Panc1 (cell line): ENCODE data around the gene SMAD6. TPM values are rescaled to one million over a fixed set of nuclear protein-coding genes. Genes with fewer than 3 reads are reported as not detected.

Experiments
- ATAC-seq: fragments of 200-7000 bp; cut with Tn5 transposase; 2 replicates; pipeline ENCODE4 v1.9.1; 2020; ENCODE audit warnings: mild to moderate bottlenecking, moderate library complexity
- BruUV-seq: library from RNA; stranded (reverse); fragments of 400-500 nt; replicated peaks from 2 replicates; lab custom pipeline; 2021; lab: Mats Ljungman, UMichigan
- CTCF ChIA-PET: fragments of 300-600 bp; sonication (Branson Sonifier 250); formaldehyde crosslinking; loops from one replicate; lab custom pipeline; 2022; ENCODE audit warnings: antibody characterized with exemption; lab: Charles Lee
- POLR2A ChIA-PET: fragments of 300-600 bp; sonication (Branson Sonifier 250); formaldehyde crosslinking; loops from one replicate; lab custom pipeline; 2022; ENCODE audit warnings: antibody characterized with exemption; lab: Charles Lee
- DNase-seq: peaks from one replicate; pipeline ENCODE4 v3.0.0-alpha.2; 2010; ENCODE audit warnings: low read depth, low spot score
- H3K27ac ChIP-seq: 2 replicates; pipeline ENCODE4 v1.5.1; 2011; ENCODE audit warnings: mild to moderate bottlenecking, low read length, inconsistent platforms
- H3K27me3 ChIP-seq: fragments of 200-500 bp; sonication (Bioruptor generic); 2 replicates; pipeline ENCODE4 v1.6.0; 2014; ENCODE audit warnings: low read length, inconsistent platforms; ENCODE audit not compliant: control insufficient read depth, insufficient read depth
- H3K36me3 ChIP-seq: fragments of 200-500 bp; sonication (Bioruptor generic); 2 replicates; pipeline ENCODE4 v1.5.1; 2014; ENCODE audit warnings: inconsistent platforms, mild to moderate bottlenecking, low read length, moderate library complexity; ENCODE audit not compliant: control insufficient read depth, insufficient read depth
- H3K4me1 ChIP-seq: 2 replicates; pipeline ENCODE4 v1.5.1; 2011; ENCODE audit warnings: inconsistent platforms, mild to moderate bottlenecking, low read length, moderate library complexity; ENCODE audit not compliant: control insufficient read depth, insufficient read depth
- H3K4me3 ChIP-seq, 2 experiments: 2 replicates each; pipeline ENCODE4 v1.5.1; 2011 to 2012; ENCODE audit warnings: low read depth in 2 of 2, low read length in 2 of 2, mild to moderate bottlenecking in 2 of 2, inconsistent platforms in 1 of 2, moderate library complexity in 1 of 2
- H3K9me3 ChIP-seq: fragments of 200-500 bp; sonication (Bioruptor generic); 2 replicates; pipeline ENCODE4 v1.5.1; 2014; ENCODE audit warnings: low read depth, mild to moderate bottlenecking, inconsistent platforms, low read length, moderate library complexity; ENCODE audit not compliant: control insufficient read depth, insufficient read depth
- POLR2AphosphoS5 ChIP-seq: IDR thresholded peaks from 2 replicates; pipeline ENCODE4 v1.6.1; 2012; ENCODE audit warnings: mild to moderate bottlenecking, low read depth, low read length, moderate library complexity
- SIN3A ChIP-seq: IDR thresholded peaks from 2 replicates; pipeline ENCODE4 v1.6.1; 2012; ENCODE audit warnings: low read depth, mild to moderate bottlenecking, low read length, moderate library complexity, borderline replicate concordance; ENCODE audit not compliant: insufficient read depth
- TCF7L2 ChIP-seq: IDR thresholded peaks from 2 replicates; pipeline ENCODE4 v1.6.1; 2011; ENCODE audit warnings: mild to moderate bottlenecking, low read depth, low read length, inconsistent platforms
- in situ Hi-C: cut with HindIII; loops from 2 replicates; pipeline ENCODE4 v1.10.0; 2016; ENCODE audit warnings: low sequenced_read_pairs, low pct_unique_long_range_greater_than_20kb
- intact Hi-C: fragments of 100-400 bp; cut with micrococcal nuclease; formaldehyde crosslinking; loops from one replicate; pipeline ENCODE4 v1.10.0; 2022; ENCODE audit not compliant: unreplicated experiment
- total RNA-seq: library from RNA; stranded (reverse); gene quantifications from one replicate; pipeline ENCODE4 v1.2.1, GENCODE V29; 2021; ENCODE audit not compliant: unreplicated experiment
- TF ChIP-seq, protein P1 (sequence below), 2 experiments: IDR thresholded peaks; 2 replicates each; pipeline ENCODE4 v1.6.1; 2011 to 2012; ENCODE audit warnings: low read depth in 2 of 2, control low read depth in 1 of 2, low read length in 1 of 2, mild to moderate bottlenecking in 1 of 2, moderate library complexity in 1 of 2; ENCODE audit not compliant: insufficient read depth in 1 of 2
- TF ChIP-seq, protein P2 (sequence below): fragments of 450-650 bp; IDR thresholded peaks from 2 replicates; pipeline ENCODE4 v1.5.1; 2017; ENCODE audit warnings: mild to moderate bottlenecking

Gene SMAD6
- total RNA-seq, 1 experiment from 2014 or later, result 45.9 TPM

DNA sequence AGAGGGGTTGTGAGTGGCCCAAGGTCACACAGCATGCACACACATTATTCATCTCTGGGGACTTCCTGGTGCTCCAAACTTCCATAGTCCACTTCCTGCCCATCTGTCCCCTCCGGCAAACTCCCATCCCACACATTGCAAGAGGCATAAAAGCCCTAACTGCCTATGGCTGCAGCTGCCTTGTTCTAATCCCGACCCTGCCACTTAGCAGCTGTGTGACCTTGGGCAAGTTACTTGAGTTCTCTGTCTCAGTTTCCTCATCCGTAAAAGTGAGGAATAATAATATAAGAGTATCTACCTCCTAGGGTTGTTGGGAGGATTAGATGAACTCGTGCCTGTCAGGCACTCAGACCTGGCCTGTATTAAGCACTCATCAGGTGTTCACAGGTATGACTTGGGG is 84.2 kb downstream of the SMAD6 start:
- no TSS peak for BruUV-seq
- TF ChIP-seq POLR2AphosphoS5 (0 out of 2 replicates have a peak, but pooled peaks have one; percentile 28), SIN3A (no peak)
- DNase-seq, result no peak
- Histone ChIP-seq H3K9me3 (no peaks in the 10 kb centered on the region), H3K4me1 (peaks cover 37% of the 10 kb centered on the region), H3K4me3 (no peak overlapping the region), H3K27me3 (no peaks in the 10 kb centered on the region), H3K36me3 (no peaks in the 10 kb centered on the region), H3K27ac (peak overlapping the region; percentile 67)
- intact Hi-C loops (loop anchor here (5.0 kb wide), 1 partner anchor 66 kb away; no protein-coding TSS in a partner anchor), in situ Hi-C loops (no loop called here)
- ChIA-PET CTCF (no interaction called here), POLR2A (no interaction called here)
- no peak for ATAC-seq

DNA sequence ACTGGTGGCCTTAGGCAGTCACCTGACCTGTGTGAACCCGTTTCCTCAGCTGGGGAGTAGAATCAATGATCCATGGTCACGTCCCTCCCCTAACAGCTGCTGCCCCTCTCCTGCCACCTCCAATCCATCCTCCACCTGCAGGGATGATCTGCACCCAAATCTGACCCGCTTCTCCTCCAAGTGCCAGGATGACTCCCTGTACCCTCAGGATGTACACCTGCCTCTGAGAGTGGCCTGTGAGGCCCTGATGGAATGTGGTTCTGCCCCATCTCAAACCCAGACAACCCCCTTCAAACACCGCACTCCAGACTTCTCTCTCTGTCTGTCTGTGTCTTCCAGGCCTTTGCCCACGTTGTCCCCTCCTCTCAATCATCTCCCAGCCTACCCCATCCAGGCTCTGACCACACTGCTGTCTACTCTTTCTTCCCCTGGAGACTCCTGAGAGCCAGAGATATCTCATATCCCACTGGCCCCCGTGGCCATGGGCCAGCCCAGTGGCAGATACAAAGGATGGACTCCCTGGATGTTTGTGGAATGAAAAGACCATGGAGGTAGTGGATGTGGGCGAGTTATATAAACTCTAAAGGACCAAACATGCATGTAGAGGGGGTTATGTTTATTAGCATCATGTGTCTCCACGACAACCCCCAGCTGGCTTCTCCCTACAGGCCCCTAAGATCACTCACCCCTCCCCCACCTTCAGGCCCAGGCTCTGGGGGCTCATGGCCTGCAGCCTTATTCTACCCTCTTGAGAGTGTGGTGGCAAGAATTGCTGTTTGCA is 84.9 kb downstream of the SMAD6 start:
- in situ Hi-C loops (no loop called here), intact Hi-C loops (loop anchor here (5.0 kb wide), 1 partner anchor 65 kb away; no protein-coding TSS in a partner anchor)
- Histone ChIP-seq H3K36me3 (no peaks in the 10 kb centered on the region), H3K9me3 (no peaks in the 10 kb centered on the region), H3K27ac (peak overlapping the region; percentile 67), H3K4me1 (peaks cover 37% of the 10 kb centered on the region), H3K27me3 (no peaks in the 10 kb centered on the region), H3K4me3 (no peak overlapping the region)
- POLR2A ChIA-PET, result no interaction called here
- no peak for ATAC-seq
- no TSS peak for BruUV-seq
- no peak for TF ChIP-seq POLR2AphosphoS5
- TF ChIP-seq, protein P1, sequence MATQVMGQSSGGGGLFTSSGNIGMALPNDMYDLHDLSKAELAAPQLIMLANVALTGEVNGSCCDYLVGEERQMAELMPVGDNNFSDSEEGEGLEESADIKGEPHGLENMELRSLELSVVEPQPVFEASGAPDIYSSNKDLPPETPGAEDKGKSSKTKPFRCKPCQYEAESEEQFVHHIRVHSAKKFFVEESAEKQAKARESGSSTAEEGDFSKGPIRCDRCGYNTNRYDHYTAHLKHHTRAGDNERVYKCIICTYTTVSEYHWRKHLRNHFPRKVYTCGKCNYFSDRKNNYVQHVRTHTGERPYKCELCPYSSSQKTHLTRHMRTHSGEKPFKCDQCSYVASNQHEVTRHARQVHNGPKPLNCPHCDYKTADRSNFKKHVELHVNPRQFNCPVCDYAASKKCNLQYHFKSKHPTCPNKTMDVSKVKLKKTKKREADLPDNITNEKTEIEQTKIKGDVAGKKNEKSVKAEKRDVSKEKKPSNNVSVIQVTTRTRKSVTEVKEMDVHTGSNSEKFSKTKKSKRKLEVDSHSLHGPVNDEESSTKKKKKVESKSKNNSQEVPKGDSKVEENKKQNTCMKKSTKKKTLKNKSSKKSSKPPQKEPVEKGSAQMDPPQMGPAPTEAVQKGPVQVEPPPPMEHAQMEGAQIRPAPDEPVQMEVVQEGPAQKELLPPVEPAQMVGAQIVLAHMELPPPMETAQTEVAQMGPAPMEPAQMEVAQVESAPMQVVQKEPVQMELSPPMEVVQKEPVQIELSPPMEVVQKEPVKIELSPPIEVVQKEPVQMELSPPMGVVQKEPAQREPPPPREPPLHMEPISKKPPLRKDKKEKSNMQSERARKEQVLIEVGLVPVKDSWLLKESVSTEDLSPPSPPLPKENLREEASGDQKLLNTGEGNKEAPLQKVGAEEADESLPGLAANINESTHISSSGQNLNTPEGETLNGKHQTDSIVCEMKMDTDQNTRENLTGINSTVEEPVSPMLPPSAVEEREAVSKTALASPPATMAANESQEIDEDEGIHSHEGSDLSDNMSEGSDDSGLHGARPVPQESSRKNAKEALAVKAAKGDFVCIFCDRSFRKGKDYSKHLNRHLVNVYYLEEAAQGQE (IDR thresholded peaks at IDR 0.05; ENCODE audit: insufficient read depth in 1 of 2, low read depth in 2 of 2, low read length in 1 of 2), result no peak
- no peak for TF ChIP-seq SIN3A
- TF ChIP-seq, protein P2, sequence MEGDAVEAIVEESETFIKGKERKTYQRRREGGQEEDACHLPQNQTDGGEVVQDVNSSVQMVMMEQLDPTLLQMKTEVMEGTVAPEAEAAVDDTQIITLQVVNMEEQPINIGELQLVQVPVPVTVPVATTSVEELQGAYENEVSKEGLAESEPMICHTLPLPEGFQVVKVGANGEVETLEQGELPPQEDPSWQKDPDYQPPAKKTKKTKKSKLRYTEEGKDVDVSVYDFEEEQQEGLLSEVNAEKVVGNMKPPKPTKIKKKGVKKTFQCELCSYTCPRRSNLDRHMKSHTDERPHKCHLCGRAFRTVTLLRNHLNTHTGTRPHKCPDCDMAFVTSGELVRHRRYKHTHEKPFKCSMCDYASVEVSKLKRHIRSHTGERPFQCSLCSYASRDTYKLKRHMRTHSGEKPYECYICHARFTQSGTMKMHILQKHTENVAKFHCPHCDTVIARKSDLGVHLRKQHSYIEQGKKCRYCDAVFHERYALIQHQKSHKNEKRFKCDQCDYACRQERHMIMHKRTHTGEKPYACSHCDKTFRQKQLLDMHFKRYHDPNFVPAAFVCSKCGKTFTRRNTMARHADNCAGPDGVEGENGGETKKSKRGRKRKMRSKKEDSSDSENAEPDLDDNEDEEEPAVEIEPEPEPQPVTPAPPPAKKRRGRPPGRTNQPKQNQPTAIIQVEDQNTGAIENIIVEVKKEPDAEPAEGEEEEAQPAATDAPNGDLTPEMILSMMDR, result no peak
- no peak for TF ChIP-seq TCF7L2
- CTCF ChIA-PET, result no interaction called here
- no peak for DNase-seq

DNA sequence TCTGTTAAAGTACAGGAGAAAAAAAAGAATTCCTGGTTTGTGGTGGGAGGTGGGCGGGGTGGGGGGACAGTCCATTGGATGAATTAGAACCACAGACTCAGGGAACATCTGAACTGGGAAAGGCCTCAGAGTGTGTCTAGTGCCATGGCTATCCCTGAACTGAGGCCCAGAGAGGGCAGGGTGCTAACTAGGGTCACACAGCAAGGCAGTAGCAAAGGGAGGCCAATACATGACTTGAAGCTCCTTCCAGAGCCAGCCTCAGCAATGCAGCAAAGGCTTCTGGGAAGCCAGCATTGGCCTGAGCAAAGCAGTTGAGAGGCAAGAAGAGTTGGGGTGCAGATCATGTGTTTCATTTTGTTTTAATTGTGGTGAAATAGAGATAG is 85.4 kb downstream of the SMAD6 start:
- Histone ChIP-seq H3K9me3 (no peaks in the 10 kb centered on the region), H3K27ac (peak overlapping the region; percentile 51), H3K4me3 (no peak overlapping the region), H3K27me3 (no peaks in the 10 kb centered on the region), H3K36me3 (no peaks in the 10 kb centered on the region), H3K4me1 (peaks cover 37% of the 10 kb centered on the region)
- POLR2A ChIA-PET, result no interaction called here
- intact Hi-C loops, result loop anchor here (5.0 kb wide), 1 partner anchor 65 kb away; no protein-coding TSS in a partner anchor
- no peak for DNase-seq
- BruUV-seq, result no TSS peak
- ATAC-seq, result no peak
- CTCF ChIA-PET, result no interaction called here
- in situ Hi-C loops, result no loop called here
- no peak for TF ChIP-seq SIN3A
- TF ChIP-seq TCF7L2, result no peak
- TF ChIP-seq, protein P2, result no peak
- TF ChIP-seq, protein P1 (IDR thresholded peaks at IDR 0.05; ENCODE audit: insufficient read depth in 1 of 2, low read depth in 2 of 2, low read length in 1 of 2), result no peak
- no peak for TF ChIP-seq POLR2AphosphoS5
